WTC11 (cell line): ENCODE data around the gene NAV2.

Experiments
- EMX1 ChIP-seq: fragments of 250-450 bp; sonication (Bioruptor Pico); IDR thresholded peaks from 2 replicates; pipeline ENCODE4 v1.8.0; 2021; ENCODE audit warnings: mild to moderate bottlenecking
- FOXK1 ChIP-seq: sonication (generic); formaldehyde crosslinking; IDR thresholded peaks from 2 replicates; pipeline ENCODE4 v1.8.0; 2022; ENCODE audit warnings: mild to moderate bottlenecking, moderate library complexity, missing genetic modification reagents
- GABPB1 ChIP-seq: sonication (generic); formaldehyde crosslinking; IDR thresholded peaks from 2 replicates; pipeline ENCODE4 v1.8.1; 2023; ENCODE audit warnings: mild to moderate bottlenecking, missing genetic modification reagents
- TEAD1 ChIP-seq: sonication (generic); formaldehyde crosslinking; IDR thresholded peaks from 2 replicates; pipeline ENCODE4 v1.8.0; 2022; ENCODE audit warnings: mild to moderate bottlenecking, missing genetic modification reagents
- TF ChIP-seq, protein P1 (sequence below): fragments of 200-600 bp; IDR thresholded peaks from 2 replicates; pipeline ENCODE4 v1.8.0; 2022; ENCODE audit warnings: antibody characterized with exemption
- TF ChIP-seq, protein P2 (sequence below): sonication (generic); formaldehyde crosslinking; IDR thresholded peaks from 2 replicates; pipeline ENCODE4 v1.8.1; 2023; ENCODE audit warnings: mild to moderate bottlenecking, missing genetic modification reagents, moderate library complexity
- TF ChIP-seq, protein P3 (sequence below): sonication (generic); formaldehyde crosslinking; IDR thresholded peaks from 2 replicates; pipeline ENCODE4 v1.8.1; 2022; ENCODE audit warnings: mild to moderate bottlenecking, missing genetic modification reagents, moderate library complexity, borderline replicate concordance

DNA sequence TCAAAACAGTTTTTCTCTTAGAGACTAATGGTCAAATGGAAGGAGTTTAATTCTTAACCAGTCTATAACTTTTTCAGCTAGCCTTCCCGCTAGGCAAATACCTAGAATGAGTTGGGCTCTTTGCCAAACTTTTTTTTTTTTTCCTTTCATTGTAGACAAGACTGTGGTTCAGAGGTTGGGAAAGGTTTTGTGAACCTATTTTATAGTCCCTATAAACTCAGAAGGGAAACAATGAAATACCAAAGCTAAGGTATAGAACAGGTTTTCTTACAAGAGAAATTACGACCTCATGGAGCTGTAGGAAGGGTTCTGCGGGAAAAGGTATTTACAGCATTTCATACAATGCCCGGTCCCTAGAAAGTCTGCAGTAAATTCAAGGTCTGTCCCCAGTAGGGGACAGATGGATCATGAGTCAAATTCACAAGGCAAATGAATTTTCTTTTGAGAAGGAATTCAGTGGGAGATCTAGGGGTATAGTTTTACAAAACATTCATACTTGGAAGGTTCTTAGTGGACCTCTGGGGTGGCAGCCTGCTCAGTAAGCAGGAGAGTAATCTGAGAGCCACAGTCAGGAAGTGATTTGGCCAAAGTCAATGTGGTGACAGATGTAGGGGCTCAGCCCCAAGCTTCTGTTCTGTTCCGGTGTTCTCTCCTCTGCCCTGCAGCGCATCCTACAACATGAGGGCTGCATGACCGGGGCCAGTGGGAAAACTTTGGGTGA lies 300.9 kb downstream of the NAV2 start:
- TF ChIP-seq, protein P1, sequence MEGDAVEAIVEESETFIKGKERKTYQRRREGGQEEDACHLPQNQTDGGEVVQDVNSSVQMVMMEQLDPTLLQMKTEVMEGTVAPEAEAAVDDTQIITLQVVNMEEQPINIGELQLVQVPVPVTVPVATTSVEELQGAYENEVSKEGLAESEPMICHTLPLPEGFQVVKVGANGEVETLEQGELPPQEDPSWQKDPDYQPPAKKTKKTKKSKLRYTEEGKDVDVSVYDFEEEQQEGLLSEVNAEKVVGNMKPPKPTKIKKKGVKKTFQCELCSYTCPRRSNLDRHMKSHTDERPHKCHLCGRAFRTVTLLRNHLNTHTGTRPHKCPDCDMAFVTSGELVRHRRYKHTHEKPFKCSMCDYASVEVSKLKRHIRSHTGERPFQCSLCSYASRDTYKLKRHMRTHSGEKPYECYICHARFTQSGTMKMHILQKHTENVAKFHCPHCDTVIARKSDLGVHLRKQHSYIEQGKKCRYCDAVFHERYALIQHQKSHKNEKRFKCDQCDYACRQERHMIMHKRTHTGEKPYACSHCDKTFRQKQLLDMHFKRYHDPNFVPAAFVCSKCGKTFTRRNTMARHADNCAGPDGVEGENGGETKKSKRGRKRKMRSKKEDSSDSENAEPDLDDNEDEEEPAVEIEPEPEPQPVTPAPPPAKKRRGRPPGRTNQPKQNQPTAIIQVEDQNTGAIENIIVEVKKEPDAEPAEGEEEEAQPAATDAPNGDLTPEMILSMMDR: no peak
- TF ChIP-seq, protein P2, sequence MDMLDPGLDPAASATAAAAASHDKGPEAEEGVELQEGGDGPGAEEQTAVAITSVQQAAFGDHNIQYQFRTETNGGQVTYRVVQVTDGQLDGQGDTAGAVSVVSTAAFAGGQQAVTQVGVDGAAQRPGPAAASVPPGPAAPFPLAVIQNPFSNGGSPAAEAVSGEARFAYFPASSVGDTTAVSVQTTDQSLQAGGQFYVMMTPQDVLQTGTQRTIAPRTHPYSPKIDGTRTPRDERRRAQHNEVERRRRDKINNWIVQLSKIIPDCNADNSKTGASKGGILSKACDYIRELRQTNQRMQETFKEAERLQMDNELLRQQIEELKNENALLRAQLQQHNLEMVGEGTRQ (CRISPR knock-in tag): no peak
- TF ChIP-seq FOXK1 (CRISPR knock-in tag) (no peak), GABPB1 (CRISPR knock-in tag) (no peak), EMX1 (CRISPR knock-in tag) (no peak), TEAD1 (CRISPR knock-in tag) (no peak)
- TF ChIP-seq, protein P3, sequence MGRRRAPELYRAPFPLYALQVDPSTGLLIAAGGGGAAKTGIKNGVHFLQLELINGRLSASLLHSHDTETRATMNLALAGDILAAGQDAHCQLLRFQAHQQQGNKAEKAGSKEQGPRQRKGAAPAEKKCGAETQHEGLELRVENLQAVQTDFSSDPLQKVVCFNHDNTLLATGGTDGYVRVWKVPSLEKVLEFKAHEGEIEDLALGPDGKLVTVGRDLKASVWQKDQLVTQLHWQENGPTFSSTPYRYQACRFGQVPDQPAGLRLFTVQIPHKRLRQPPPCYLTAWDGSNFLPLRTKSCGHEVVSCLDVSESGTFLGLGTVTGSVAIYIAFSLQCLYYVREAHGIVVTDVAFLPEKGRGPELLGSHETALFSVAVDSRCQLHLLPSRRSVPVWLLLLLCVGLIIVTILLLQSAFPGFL (CRISPR knock-in tag): no peak
